GM23338 (cell line): ENCODE measurements around the gene C1orf174. TPM values are rescaled to one million over a fixed set of nuclear protein-coding genes. Genes with fewer than 3 reads are reported as not detected.

Experiments used
- ATAC-seq: fragments of 200-7000 bp; cut with Tn5 transposase; 3 replicates; pipeline ENCODE4 v1.9.1; 2020
- DNase-seq: peaks from one replicate; pipeline ENCODE4 v3.0.0-alpha.2; 2015; ENCODE audit warnings: low spot score
- H2AFZ ChIP-seq: fragments of 200-600 bp; sonication (generic); 2 replicates; pipeline ENCODE4 v1.8.0; 2016; ENCODE audit warnings: antibody characterized with exemption, mild to moderate bottlenecking, moderate library complexity
- H3F3A ChIP-seq: fragments of 200-600 bp; sonication (generic); replicated peaks from 2 replicates; pipeline ENCODE4 v1.8.0; 2017; ENCODE audit warnings: antibody characterized with exemption, mixed run types, low read depth
- H3K27ac ChIP-seq: fragments of 200-600 bp; sonication (generic); 2 replicates; pipeline ENCODE4 v1.6.1; 2016; ENCODE audit warnings: low read depth
- H3K27me3 ChIP-seq: fragments of 200-600 bp; sonication (generic); 2 replicates; pipeline ENCODE4 v1.8.0; 2016; ENCODE audit warnings: mild to moderate bottlenecking, mixed run types, moderate library complexity; ENCODE audit not compliant: insufficient read depth
- H3K36me3 ChIP-seq: fragments of 200-600 bp; sonication (generic); 2 replicates; pipeline ENCODE4 v1.8.0; 2016; ENCODE audit warnings: mild to moderate bottlenecking; ENCODE audit not compliant: insufficient read depth
- H3K4me1 ChIP-seq: fragments of 200-600 bp; sonication (generic); 2 replicates; pipeline ENCODE4 v1.8.0; 2016; ENCODE audit warnings: mild to moderate bottlenecking, moderate library complexity; ENCODE audit not compliant: insufficient read depth
- H3K4me2 ChIP-seq: fragments of 200-600 bp; sonication (generic); 2 replicates; pipeline ENCODE4 v1.7.1; 2017; ENCODE audit warnings: mixed run types
- H3K4me3 ChIP-seq: fragments of 200-600 bp; sonication (generic); 2 replicates; pipeline ENCODE4 v1.6.1; 2016; ENCODE audit warnings: mixed run types
- H3K79me2 ChIP-seq: fragments of 200-600 bp; sonication (generic); replicated peaks from 2 replicates; pipeline ENCODE4 v1.8.0; 2017; ENCODE audit warnings: mild to moderate bottlenecking; ENCODE audit not compliant: insufficient read depth
- H3K9me2 ChIP-seq: fragments of 200-600 bp; sonication (generic); 2 replicates; pipeline ENCODE4 v1.8.0; 2017; ENCODE audit not compliant: insufficient read depth
- H4K20me1 ChIP-seq: fragments of 200-600 bp; sonication (generic); replicated peaks from 2 replicates; pipeline ENCODE4 v1.8.0; 2017; ENCODE audit warnings: mild to moderate bottlenecking; ENCODE audit not compliant: insufficient read depth
- H3K27ac Mint-ChIP-seq: 2 replicates; pipeline ENCODE4 v1.8.0; 2020; ENCODE audit warnings: inconsistent platforms, mild to moderate bottlenecking, moderate library complexity, mixed read lengths
- H3K27me3 Mint-ChIP-seq: 3 replicates; pipeline ENCODE4 v1.8.0; 2022; ENCODE audit warnings: low read depth, mild to moderate bottlenecking, moderate library complexity, mixed read lengths, inconsistent platforms; ENCODE audit not compliant: insufficient read depth, poor library complexity
- H3K36me3 Mint-ChIP-seq: 3 replicates; pipeline ENCODE4 v1.8.0; 2021; ENCODE audit warnings: low read depth, mild to moderate bottlenecking, inconsistent platforms, moderate library complexity, mixed read lengths
- H3K4me1 Mint-ChIP-seq: 3 replicates; pipeline ENCODE4 v1.8.0; 2020; ENCODE audit warnings: mild to moderate bottlenecking, inconsistent platforms, mixed read lengths
- H3K4me3 Mint-ChIP-seq: 3 replicates; pipeline ENCODE4 v1.8.0; 2021; ENCODE audit warnings: moderate library complexity, mild to moderate bottlenecking, inconsistent platforms, mixed read lengths
- H3K9me3 Mint-ChIP-seq: 3 replicates; pipeline ENCODE4 v1.8.0; 2020; ENCODE audit warnings: moderate library complexity, mild to moderate bottlenecking, inconsistent platforms, mixed read lengths
- CREB1 ChIP-seq: fragments of 250-450 bp; sonication (Bioruptor Pico); IDR thresholded peaks from 2 replicates; pipeline ENCODE4 v1.5.0; 2020; ENCODE audit warnings: low read depth, mild to moderate bottlenecking, moderate library complexity
- EZH2 ChIP-seq: fragments of 200-600 bp; sonication (generic); IDR thresholded peaks from one replicate; pipeline ENCODE4 v1.8.0; 2017; ENCODE audit warnings: antibody characterized with exemption, mild to moderate bottlenecking, low read depth; ENCODE audit not compliant: unreplicated experiment
- EZH2phosphoT487 ChIP-seq: fragments of 200-600 bp; sonication (generic); IDR thresholded peaks from one replicate; pipeline ENCODE4 v1.8.1; 2018; ENCODE audit warnings: antibody characterized with exemption; ENCODE audit not compliant: unreplicated experiment
- JUNB ChIP-seq: IDR thresholded peaks from one replicate; pipeline ENCODE4 v1.6.1; 2016; ENCODE audit warnings: antibody characterized with exemption; ENCODE audit not compliant: unreplicated experiment
- NANOG ChIP-seq: IDR thresholded peaks from 2 replicates; pipeline ENCODE4 v1.6.1; 2016; ENCODE audit warnings: antibody characterized with exemption, borderline replicate concordance
- POLR2AphosphoS5 ChIP-seq: IDR thresholded peaks from 2 replicates; pipeline ENCODE4 v1.6.1; 2016; ENCODE audit warnings: antibody characterized with exemption, low read depth
- REST ChIP-seq: IDR thresholded peaks from one replicate; pipeline ENCODE4 v1.6.1; 2018; ENCODE audit warnings: antibody characterized with exemption; ENCODE audit not compliant: unreplicated experiment
- STAT1 ChIP-seq: IDR thresholded peaks from one replicate; pipeline ENCODE4 v1.6.1; 2016; ENCODE audit warnings: antibody characterized with exemption; ENCODE audit not compliant: unreplicated experiment
- ZNF114 ChIP-seq: fragments of 250-450 bp; sonication (Bioruptor Pico); IDR thresholded peaks from 2 replicates; pipeline ENCODE4 v1.5.0; 2020; ENCODE audit warnings: mild to moderate bottlenecking, moderate library complexity
- ZNF331 ChIP-seq: fragments of 250-450 bp; sonication (Bioruptor Pico); IDR thresholded peaks from 2 replicates; pipeline ENCODE4 v1.5.0; 2020; ENCODE audit warnings: low read depth, mild to moderate bottlenecking, moderate library complexity
- polyA plus RNA-seq: library from polyadenylated mRNA; unstranded; fragments of >200 nt; fragmentation: Nextera tagmentation; extraction: Ambion mirVana; gene quantifications from 2 replicates; pipeline ENCODE4 v1.2.1, GENCODE V29; 2016
- total RNA-seq: library from RNA; depleted of rRNA; stranded (reverse); fragments of >200 nt; shearing (Covaris generic); gene quantifications from 2 replicates; pipeline ENCODE4 v1.2.3, GENCODE V29; 2014
- TF ChIP-seq, protein P1 (sequence below): IDR thresholded peaks from 2 replicates; pipeline ENCODE4 v1.6.1; 2016; ENCODE audit warnings: antibody characterized with exemption
- TF ChIP-seq, protein P2 (sequence below): fragments of 250-450 bp; sonication (Bioruptor Pico); IDR thresholded peaks from 2 replicates; pipeline ENCODE4 v1.5.0; 2020; ENCODE audit warnings: mild to moderate bottlenecking, moderate library complexity
- TF ChIP-seq, protein P3 (sequence below), 2 experiments: fragments of 200-600 bp in 1 of 2; sonication (generic) in 1 of 2; conservative IDR thresholded peaks; 2 replicates each; pipeline versions ENCODE4 v1.5.1 to v1.6.1; 2016 to 2017; ENCODE audit warnings: antibody characterized with exemption in 2 of 2, low read depth in 2 of 2, mild to moderate bottlenecking in 2 of 2, moderate library complexity in 1 of 2

Gene C1orf174
- total and polyA plus RNA-seq, 2 experiments from 2014 or later, result 28.5 to 28.7 TPM

DNA sequence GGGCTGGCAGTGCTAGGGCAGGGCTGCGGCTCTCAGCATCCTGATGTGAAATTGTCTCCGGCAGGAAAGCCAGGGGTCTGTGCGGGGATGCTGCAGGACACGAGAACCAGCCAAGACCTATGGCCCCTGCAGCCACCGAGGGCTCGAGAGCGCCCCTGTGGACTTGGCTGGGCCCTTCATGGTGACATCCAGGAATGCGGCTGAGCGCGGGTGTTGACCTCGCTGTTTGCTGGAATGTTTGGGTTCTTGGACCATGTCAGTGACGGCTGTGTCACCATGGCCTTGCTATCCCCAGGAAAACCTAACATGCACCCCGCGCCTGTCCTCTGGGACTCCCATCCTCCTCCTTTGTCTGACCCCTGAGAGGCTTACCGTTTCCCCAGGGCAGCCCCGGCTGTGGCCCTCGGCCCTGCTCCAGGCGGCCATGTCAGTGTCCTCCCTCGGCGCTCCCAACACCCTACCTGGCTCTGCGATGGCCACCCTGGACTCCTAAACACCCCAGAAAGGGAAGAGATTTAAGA lies 14.3 kb upstream of the C1orf174 start:
- no peaks in the 10 kb centered on the region for H4K20me1 ChIP-seq
- H3K27me3 ChIP-seq, result no peaks in the 10 kb centered on the region
- no peak for ATAC-seq
- Mint-ChIP-seq H3K36me3 (peaks cover 3% of the 10 kb centered on the region; the same call in 2 of the 3 replicates), H3K27me3 (peaks cover 2% of the 10 kb centered on the region), H3K4me1 (peaks cover 9% of the 10 kb centered on the region; the same call in 2 of the 3 replicates), H3K4me3 (no peak overlapping the region), H3K9me3 (peaks cover 24% of the 10 kb centered on the region), H3K27ac (no peak overlapping the region)
- no peaks in the 10 kb centered on the region for H3K79me2 ChIP-seq
- no peaks in the 10 kb centered on the region for H3K9me2 ChIP-seq
- TF ChIP-seq ZNF331 (CRISPR knock-in tag) (no peak), REST (no peak), EZH2phosphoT487 (no peak), JUNB (no peak), STAT1 (no peak), NANOG (no peak), ZNF114 (no peak), POLR2AphosphoS5 (no peak), CREB1 (CRISPR knock-in tag) (no peak), EZH2 (no peak)
- TF ChIP-seq, protein P1, sequence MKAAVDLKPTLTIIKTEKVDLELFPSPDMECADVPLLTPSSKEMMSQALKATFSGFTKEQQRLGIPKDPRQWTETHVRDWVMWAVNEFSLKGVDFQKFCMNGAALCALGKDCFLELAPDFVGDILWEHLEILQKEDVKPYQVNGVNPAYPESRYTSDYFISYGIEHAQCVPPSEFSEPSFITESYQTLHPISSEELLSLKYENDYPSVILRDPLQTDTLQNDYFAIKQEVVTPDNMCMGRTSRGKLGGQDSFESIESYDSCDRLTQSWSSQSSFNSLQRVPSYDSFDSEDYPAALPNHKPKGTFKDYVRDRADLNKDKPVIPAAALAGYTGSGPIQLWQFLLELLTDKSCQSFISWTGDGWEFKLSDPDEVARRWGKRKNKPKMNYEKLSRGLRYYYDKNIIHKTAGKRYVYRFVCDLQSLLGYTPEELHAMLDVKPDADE, result no peak
- TF ChIP-seq, protein P2, sequence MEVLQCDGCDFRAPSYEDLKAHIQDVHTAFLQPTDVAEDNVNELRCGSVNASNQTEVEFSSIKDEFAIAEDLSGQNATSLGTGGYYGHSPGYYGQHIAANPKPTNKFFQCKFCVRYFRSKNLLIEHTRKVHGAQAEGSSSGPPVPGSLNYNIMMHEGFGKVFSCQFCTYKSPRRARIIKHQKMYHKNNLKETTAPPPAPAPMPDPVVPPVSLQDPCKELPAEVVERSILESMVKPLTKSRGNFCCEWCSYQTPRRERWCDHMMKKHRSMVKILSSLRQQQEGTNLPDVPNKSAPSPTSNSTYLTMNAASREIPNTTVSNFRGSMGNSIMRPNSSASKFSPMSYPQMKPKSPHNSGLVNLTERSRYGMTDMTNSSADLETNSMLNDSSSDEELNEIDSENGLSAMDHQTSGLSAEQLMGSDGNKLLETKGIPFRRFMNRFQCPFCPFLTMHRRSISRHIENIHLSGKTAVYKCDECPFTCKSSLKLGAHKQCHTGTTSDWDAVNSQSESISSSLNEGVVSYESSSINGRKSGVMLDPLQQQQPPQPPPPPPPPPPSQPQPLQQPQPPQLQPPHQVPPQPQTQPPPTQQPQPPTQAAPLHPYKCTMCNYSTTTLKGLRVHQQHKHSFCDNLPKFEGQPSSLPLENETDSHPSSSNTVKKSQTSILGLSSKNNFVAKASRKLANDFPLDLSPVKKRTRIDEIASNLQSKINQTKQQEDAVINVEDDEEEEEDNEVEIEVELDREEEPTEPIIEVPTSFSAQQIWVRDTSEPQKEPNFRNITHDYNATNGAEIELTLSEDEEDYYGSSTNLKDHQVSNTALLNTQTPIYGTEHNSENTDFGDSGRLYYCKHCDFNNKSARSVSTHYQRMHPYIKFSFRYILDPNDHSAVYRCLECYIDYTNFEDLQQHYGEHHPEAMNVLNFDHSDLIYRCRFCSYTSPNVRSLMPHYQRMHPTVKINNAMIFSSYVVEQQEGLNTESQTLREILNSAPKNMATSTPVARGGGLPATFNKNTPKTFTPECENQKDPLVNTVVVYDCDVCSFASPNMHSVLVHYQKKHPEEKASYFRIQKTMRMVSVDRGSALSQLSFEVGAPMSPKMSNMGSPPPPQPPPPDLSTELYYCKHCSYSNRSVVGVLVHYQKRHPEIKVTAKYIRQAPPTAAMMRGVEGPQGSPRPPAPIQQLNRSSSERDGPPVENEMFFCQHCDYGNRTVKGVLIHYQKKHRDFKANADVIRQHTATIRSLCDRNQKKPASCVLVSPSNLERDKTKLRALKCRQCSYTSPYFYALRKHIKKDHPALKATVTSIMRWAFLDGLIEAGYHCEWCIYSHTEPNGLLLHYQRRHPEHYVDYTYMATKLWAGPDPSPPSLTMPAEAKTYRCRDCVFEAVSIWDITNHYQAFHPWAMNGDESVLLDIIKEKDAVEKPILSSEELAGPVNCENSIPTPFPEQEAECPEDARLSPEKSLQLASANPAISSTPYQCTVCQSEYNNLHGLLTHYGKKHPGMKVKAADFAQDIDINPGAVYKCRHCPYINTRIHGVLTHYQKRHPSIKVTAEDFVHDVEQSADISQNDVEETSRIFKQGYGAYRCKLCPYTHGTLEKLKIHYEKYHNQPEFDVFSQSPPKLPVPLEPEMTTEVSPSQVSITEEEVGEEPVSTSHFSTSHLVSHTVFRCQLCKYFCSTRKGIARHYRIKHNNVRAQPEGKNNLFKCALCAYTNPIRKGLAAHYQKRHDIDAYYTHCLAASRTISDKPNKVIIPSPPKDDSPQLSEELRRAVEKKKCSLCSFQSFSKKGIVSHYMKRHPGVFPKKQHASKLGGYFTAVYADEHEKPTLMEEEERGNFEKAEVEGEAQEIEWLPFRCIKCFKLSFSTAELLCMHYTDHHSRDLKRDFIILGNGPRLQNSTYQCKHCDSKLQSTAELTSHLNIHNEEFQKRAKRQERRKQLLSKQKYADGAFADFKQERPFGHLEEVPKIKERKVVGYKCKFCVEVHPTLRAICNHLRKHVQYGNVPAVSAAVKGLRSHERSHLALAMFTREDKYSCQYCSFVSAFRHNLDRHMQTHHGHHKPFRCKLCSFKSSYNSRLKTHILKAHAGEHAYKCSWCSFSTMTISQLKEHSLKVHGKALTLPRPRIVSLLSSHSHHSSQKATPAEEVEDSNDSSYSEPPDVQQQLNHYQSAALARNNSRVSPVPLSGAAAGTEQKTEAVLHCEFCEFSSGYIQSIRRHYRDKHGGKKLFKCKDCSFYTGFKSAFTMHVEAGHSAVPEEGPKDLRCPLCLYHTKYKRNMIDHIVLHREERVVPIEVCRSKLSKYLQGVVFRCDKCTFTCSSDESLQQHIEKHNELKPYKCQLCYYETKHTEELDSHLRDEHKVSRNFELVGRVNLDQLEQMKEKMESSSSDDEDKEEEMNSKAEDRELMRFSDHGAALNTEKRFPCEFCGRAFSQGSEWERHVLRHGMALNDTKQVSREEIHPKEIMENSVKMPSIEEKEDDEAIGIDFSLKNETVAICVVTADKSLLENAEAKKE (CRISPR knock-in tag), result no peak
- TF ChIP-seq, protein P3, sequence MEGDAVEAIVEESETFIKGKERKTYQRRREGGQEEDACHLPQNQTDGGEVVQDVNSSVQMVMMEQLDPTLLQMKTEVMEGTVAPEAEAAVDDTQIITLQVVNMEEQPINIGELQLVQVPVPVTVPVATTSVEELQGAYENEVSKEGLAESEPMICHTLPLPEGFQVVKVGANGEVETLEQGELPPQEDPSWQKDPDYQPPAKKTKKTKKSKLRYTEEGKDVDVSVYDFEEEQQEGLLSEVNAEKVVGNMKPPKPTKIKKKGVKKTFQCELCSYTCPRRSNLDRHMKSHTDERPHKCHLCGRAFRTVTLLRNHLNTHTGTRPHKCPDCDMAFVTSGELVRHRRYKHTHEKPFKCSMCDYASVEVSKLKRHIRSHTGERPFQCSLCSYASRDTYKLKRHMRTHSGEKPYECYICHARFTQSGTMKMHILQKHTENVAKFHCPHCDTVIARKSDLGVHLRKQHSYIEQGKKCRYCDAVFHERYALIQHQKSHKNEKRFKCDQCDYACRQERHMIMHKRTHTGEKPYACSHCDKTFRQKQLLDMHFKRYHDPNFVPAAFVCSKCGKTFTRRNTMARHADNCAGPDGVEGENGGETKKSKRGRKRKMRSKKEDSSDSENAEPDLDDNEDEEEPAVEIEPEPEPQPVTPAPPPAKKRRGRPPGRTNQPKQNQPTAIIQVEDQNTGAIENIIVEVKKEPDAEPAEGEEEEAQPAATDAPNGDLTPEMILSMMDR (conservative IDR thresholded peaks at IDR 0.05; ENCODE audit: low read depth in 2 of 2), result no peak
- no peak for DNase-seq
- no peaks in the 10 kb centered on the region for H3K4me1 ChIP-seq
- no peaks in the 10 kb centered on the region for H3F3A ChIP-seq
- H2AFZ ChIP-seq, result no peak overlapping the region
- no peak overlapping the region for H3K4me3 ChIP-seq
- H3K36me3 ChIP-seq, result no peaks in the 10 kb centered on the region
- H3K4me2 ChIP-seq, result no peak overlapping the region
- H3K27ac ChIP-seq, result no peak overlapping the region
